DND-41 (cell line): ENCODE data around the gene PNKD.

Experiments
- EZH2 ChIP-seq: IDR thresholded peaks from 3 replicates; pipeline ENCODE4 v1.6.1; 2012; ENCODE audit warnings: borderline replicate concordance, low read depth, mild to moderate bottlenecking, moderate library complexity, low read length, inconsistent platforms; ENCODE audit not compliant: severe bottlenecking
- TF ChIP-seq, protein P1 (sequence below): IDR thresholded peaks from 2 replicates; pipeline ENCODE4 v1.5.1; 2012; ENCODE audit warnings: borderline replicate concordance, low read length, moderate library complexity, mild to moderate bottlenecking; ENCODE audit not compliant: poor library complexity, severe bottlenecking; ENCODE audit errors: extremely low read depth

GRCh38 chr2:218318241-218318640 lies 47.9 kb downstream of the PNKD start:
- TF ChIP-seq, protein P1, sequence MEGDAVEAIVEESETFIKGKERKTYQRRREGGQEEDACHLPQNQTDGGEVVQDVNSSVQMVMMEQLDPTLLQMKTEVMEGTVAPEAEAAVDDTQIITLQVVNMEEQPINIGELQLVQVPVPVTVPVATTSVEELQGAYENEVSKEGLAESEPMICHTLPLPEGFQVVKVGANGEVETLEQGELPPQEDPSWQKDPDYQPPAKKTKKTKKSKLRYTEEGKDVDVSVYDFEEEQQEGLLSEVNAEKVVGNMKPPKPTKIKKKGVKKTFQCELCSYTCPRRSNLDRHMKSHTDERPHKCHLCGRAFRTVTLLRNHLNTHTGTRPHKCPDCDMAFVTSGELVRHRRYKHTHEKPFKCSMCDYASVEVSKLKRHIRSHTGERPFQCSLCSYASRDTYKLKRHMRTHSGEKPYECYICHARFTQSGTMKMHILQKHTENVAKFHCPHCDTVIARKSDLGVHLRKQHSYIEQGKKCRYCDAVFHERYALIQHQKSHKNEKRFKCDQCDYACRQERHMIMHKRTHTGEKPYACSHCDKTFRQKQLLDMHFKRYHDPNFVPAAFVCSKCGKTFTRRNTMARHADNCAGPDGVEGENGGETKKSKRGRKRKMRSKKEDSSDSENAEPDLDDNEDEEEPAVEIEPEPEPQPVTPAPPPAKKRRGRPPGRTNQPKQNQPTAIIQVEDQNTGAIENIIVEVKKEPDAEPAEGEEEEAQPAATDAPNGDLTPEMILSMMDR: no peak
- TF ChIP-seq EZH2: no peak
